HCT116 (cell line): Measurements from ENCODE around the gene FAM32A. TPM values are rescaled to one million over a fixed set of nuclear protein-coding genes. Genes with fewer than 3 reads are reported as not detected.

ENCODE experiments used
- ATAC-seq: fragments of 200-7000 bp; cut with Tn5 transposase; 2 replicates; pipeline ENCODE4 v1.9.1; 2020; ENCODE audit warnings: mild to moderate bottlenecking, moderate library complexity
- BruUV-seq: library from RNA; stranded (reverse); fragments of 400-500 nt; replicated peaks from 2 replicates; lab custom pipeline; 2021; lab: Mats Ljungman, UMichigan
- CTCF ChIA-PET: fragments of 300-600 bp; sonication (Branson Sonifier 250); formaldehyde crosslinking; loops from one replicate; lab custom pipeline; 2021; ENCODE audit warnings: antibody characterized with exemption; lab: Charles Lee
- POLR2A ChIA-PET: fragments of 300-600, 350-600 bp; sonication (Branson Sonifier 250); formaldehyde crosslinking; loops from one replicate; lab custom pipeline; 2021; ENCODE audit warnings: antibody characterized with exemption; lab: Charles Lee
- RAD21 ChIA-PET, 2 experiments: fragments of 300-600 bp; sonication (Branson Sonifier 250); formaldehyde crosslinking; loops; one replicate each; lab custom pipeline; 2023; ENCODE audit warnings: low total read pairs in 2 of 2; ENCODE audit not compliant: uncharacterized antibody in 2 of 2, unreplicated experiment in 2 of 2, low non-redundant PET in 1 of 2; lab: Charles Lee
- DNase-seq: peaks from one replicate; pipeline ENCODE4 v3.0.0-alpha.2; 2010; ENCODE audit warnings: low read depth, low spot score
- H2AFZ ChIP-seq: fragments of 200-600 bp; shearing (Covaris generic), sonication (generic); 2 replicates; pipeline ENCODE4 v1.6.1; 2017; ENCODE audit warnings: low read depth, mixed run types, mixed read lengths, antibody characterized with exemption, low read length; ENCODE audit not compliant: poor library complexity, severe bottlenecking
- H3K27ac ChIP-seq: 2 replicates; pipeline ENCODE4 v1.5.1; 2012; ENCODE audit warnings: low read depth, low read length
- H3K27me3 ChIP-seq: fragments of 200-600 bp; sonication (generic); 2 replicates; pipeline ENCODE4 v1.6.1; 2016; ENCODE audit warnings: mixed run types, low read length, mixed read lengths; ENCODE audit not compliant: insufficient read depth
- H3K36me3 ChIP-seq, 2 experiments: fragments of 200-500 bp in 1 of 2; fragments of 200-600 bp in 1 of 2; sonication (Bioruptor generic) in 1 of 2; sonication (generic) in 1 of 2; 2 replicates each; pipeline versions ENCODE4 v1.5.1 to v1.6.1; 2014 to 2016; ENCODE audit warnings: low read length in 2 of 2, inconsistent platforms in 1 of 2, mixed read lengths in 1 of 2, mixed run types in 1 of 2; ENCODE audit not compliant: insufficient read depth in 2 of 2, control insufficient read depth in 1 of 2
- H3K4me1 ChIP-seq, 2 experiments: fragments of 200-600 bp in 1 of 2; sonication (generic) in 1 of 2; 2 replicates each; pipeline versions ENCODE4 v1.5.1 to v1.6.1; 2012 to 2017; ENCODE audit warnings: low read length in 2 of 2, inconsistent platforms in 1 of 2, mild to moderate bottlenecking in 1 of 2, mixed read lengths in 1 of 2, mixed run types in 1 of 2, moderate library complexity in 1 of 2; ENCODE audit not compliant: insufficient read depth in 2 of 2, control insufficient read depth in 1 of 2
- H3K4me2 ChIP-seq: fragments of 200-600 bp; sonication (generic); 2 replicates; pipeline ENCODE4 v1.6.1; 2017; ENCODE audit warnings: mixed run types, low read length, mixed read lengths
- H3K4me3 ChIP-seq, 2 experiments: fragments of 200-600 bp in 1 of 2; sonication (generic) in 1 of 2; replicated peaks in 1 of 2; 2 replicates each; pipeline ENCODE4 v1.5.1; 2011 to 2016; ENCODE audit warnings: low read length in 2 of 2, control low read depth in 1 of 2, low read depth in 1 of 2, mild to moderate bottlenecking in 1 of 2, mixed read lengths in 1 of 2, mixed run types in 1 of 2
- H3K79me2 ChIP-seq: fragments of 200-600 bp; sonication (generic); 2 replicates; pipeline ENCODE4 v1.6.1; 2017; ENCODE audit warnings: mild to moderate bottlenecking, mixed run types, low read length, moderate library complexity, mixed read lengths; ENCODE audit not compliant: insufficient read depth
- H3K9ac ChIP-seq: fragments of 200-600 bp; sonication (generic); 2 replicates; pipeline ENCODE4 v1.6.1; 2016; ENCODE audit warnings: low read length, mixed read lengths
- H3K9me2 ChIP-seq: fragments of 200-600 bp; sonication (generic), shearing (Covaris generic); 2 replicates; pipeline ENCODE4 v1.6.1; 2017; ENCODE audit warnings: mixed run types, mild to moderate bottlenecking, moderate library complexity; ENCODE audit not compliant: insufficient read depth
- H3K9me3 ChIP-seq, 2 experiments: fragments of 200-500 bp in 1 of 2; fragments of 200-600 bp in 1 of 2; sonication (Bioruptor generic) in 1 of 2; sonication (generic) in 1 of 2; 2 replicates each; pipeline ENCODE4 v1.6.1; 2014 to 2017; ENCODE audit warnings: low read length in 2 of 2, mixed read lengths in 2 of 2, inconsistent platforms in 1 of 2, low read depth in 1 of 2, mild to moderate bottlenecking in 1 of 2, mixed run types in 1 of 2, moderate library complexity in 1 of 2; ENCODE audit not compliant: control insufficient read depth in 1 of 2, insufficient read depth in 1 of 2
- H4K20me1 ChIP-seq: fragments of 200-600 bp; sonication (generic), shearing (Covaris generic); 2 replicates; pipeline ENCODE4 v1.6.1; 2017; ENCODE audit warnings: mixed run types, mild to moderate bottlenecking, moderate library complexity; ENCODE audit not compliant: insufficient read depth
- ATF3 ChIP-seq: IDR thresholded peaks from 2 replicates; pipeline ENCODE4 v1.6.1; 2012
- CBX3 ChIP-seq: IDR thresholded peaks from 2 replicates; pipeline ENCODE4 v1.6.1; 2012; ENCODE audit warnings: low read depth
- CEBPB ChIP-seq: IDR thresholded peaks from 2 replicates; pipeline ENCODE4 v1.6.1; 2012; ENCODE audit warnings: low read depth
- EGR1 ChIP-seq: IDR thresholded peaks from 2 replicates; pipeline ENCODE4 v1.6.1; 2012; ENCODE audit warnings: low read depth
- ELF1 ChIP-seq: IDR thresholded peaks from 2 replicates; pipeline ENCODE4 v1.6.1; 2012; ENCODE audit warnings: low read depth, borderline replicate concordance
- EZH2 ChIP-seq: fragments of 200-600 bp; sonication (generic); IDR thresholded peaks from 2 replicates; pipeline ENCODE4 v1.6.1; 2017; ENCODE audit warnings: antibody characterized with exemption, mixed run types
- EZH2phosphoT487 ChIP-seq: fragments of 200-600 bp; IDR thresholded peaks from 2 replicates; pipeline ENCODE4 v1.6.1; 2018; ENCODE audit warnings: antibody characterized with exemption, borderline replicate concordance
- FOSL1 ChIP-seq: IDR thresholded peaks from 2 replicates; pipeline ENCODE4 v1.6.1; 2012; ENCODE audit warnings: low read depth
- POLR2A ChIP-seq: IDR thresholded peaks from 2 replicates; pipeline ENCODE4 v1.7.0; 2011; ENCODE audit warnings: borderline replicate concordance; ENCODE audit not compliant: insufficient read depth, insufficient read length; ENCODE audit errors: extremely low read depth
- POLR2AphosphoS5 ChIP-seq: IDR thresholded peaks from 2 replicates; pipeline ENCODE4 v1.6.1; 2011; ENCODE audit warnings: mild to moderate bottlenecking, low read depth, low read length, moderate library complexity
- RAD21 ChIP-seq: IDR thresholded peaks from 2 replicates; pipeline ENCODE4 v1.6.1; 2012; ENCODE audit warnings: low read depth, mild to moderate bottlenecking
- SIN3A ChIP-seq: IDR thresholded peaks from 2 replicates; pipeline ENCODE4 v1.6.1; 2012; ENCODE audit warnings: low read depth
- SP1 ChIP-seq: IDR thresholded peaks from 2 replicates; pipeline ENCODE4 v1.6.1; 2012; ENCODE audit warnings: low read depth
- SRF ChIP-seq: IDR thresholded peaks from 2 replicates; pipeline ENCODE4 v1.6.1; 2012; ENCODE audit warnings: low read depth
- TCF7L2 ChIP-seq: IDR thresholded peaks from 2 replicates; pipeline ENCODE4 v1.7.0; 2011; ENCODE audit warnings: borderline replicate concordance, inconsistent platforms; ENCODE audit not compliant: insufficient read depth, insufficient read length; ENCODE audit errors: extremely low read depth
- ZFX ChIP-seq: fragments of 450-650 bp; IDR thresholded peaks from 2 replicates; pipeline ENCODE4 v1.6.1; 2017
- ZNF274 ChIP-seq: fragments of 200-500 bp; sonication (Bioruptor generic); IDR thresholded peaks from 2 replicates; pipeline ENCODE4 v1.6.1; 2014; ENCODE audit warnings: mild to moderate bottlenecking, low read depth, low read length, inconsistent platforms
- intact Hi-C: fragments of 100-400 bp; cut with micrococcal nuclease; formaldehyde crosslinking; loops from 2 replicates; pipeline ENCODE4 v1.10.0; 2022
- total RNA-seq: library from RNA; stranded (reverse); gene quantifications from one replicate; pipeline ENCODE4 v1.2.1, GENCODE V29; 2021; ENCODE audit not compliant: unreplicated experiment
- TF ChIP-seq, protein P1 (sequence below): IDR thresholded peaks from 2 replicates; pipeline ENCODE4 v1.6.1; 2012; ENCODE audit warnings: low read depth
- TF ChIP-seq, protein P2 (sequence below): IDR thresholded peaks from 2 replicates; pipeline ENCODE4 v1.6.1; 2011; ENCODE audit warnings: mild to moderate bottlenecking, low read length, moderate library complexity; ENCODE audit not compliant: insufficient replicate concordance; ENCODE audit errors: extremely low read depth
- TF ChIP-seq, protein P3 (sequence below), 3 experiments: fragments of 200-600 bp in 1 of 3; sonication (generic) in 1 of 3; IDR thresholded peaks in 2 of 3; conservative IDR thresholded peaks in 1 of 3; 2 replicates each; pipeline ENCODE4 v1.5.1; 2012 to 2017; ENCODE audit warnings: low read depth in 2 of 3, low read length in 2 of 3, antibody characterized with exemption in 1 of 3, borderline replicate concordance in 1 of 3, control low read depth in 1 of 3, mild to moderate bottlenecking in 1 of 3, mixed read lengths in 1 of 3, mixed run types in 1 of 3, moderate library complexity in 1 of 3; ENCODE audit not compliant: insufficient read depth in 1 of 3

FAM32A gene
- total RNA-seq, 1 experiment from 2014 or later = 61.3 TPM

DNA sequence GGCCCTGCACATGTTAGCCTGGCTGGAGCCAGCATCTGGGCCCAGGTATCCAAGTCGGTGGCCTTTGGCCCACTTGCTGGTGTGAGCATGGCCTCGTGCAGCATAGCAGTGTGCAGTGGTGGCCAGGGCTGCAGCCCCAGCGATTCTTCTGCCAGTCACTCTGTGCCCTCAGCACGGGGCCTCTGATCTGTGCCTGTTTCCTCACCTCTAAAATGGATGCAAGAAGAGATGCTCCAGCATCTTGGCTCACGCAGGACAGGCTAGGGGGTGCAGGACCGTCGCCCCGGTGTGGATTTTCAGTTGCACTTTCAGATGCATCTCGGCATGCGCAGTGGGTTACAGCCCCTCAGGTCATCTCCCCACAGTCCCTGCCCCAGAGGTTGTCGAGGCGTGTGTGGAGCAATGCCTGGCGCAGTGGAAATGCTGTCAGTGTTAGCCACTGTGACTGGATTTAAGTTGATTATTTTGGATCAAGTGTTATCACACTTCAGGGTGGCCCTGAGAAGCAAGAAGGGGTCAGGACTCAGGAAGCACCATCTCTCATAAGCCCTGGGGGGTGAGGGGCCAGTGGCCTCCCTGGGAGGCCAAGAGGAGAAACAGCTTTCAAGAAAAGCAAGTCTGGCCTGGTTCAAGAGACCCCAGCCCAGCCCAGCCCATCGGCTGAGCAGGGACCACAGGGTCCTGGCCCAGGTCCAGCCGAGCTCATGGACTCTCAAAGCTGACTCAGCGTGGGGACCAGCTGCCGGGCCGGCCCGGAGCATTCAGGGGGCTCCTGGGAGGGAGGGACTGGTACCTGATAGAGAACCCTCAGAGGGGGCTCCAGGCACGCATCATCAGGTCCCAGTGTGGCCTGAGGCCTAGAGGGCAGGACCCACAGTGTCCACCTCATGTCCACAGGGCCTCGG, 40.3 kb downstream of the FAM32A start:
- RAD21 ChIA-PET = no interaction called here
- CTCF ChIA-PET = no interaction called here
- ATAC-seq (no peak), DNase-seq (no peak)
- Histone ChIP-seq H3K9me2 (no peaks in the 10 kb centered on the region), H2AFZ (no peak overlapping the region), H3K4me3 (no peak overlapping the region), H4K20me1 (no peaks in the 10 kb centered on the region), H3K9ac (no peak overlapping the region), H3K4me1 (no peaks in the 10 kb centered on the region), H3K36me3 (peaks cover 0 to 19% of the 10 kb centered on the region in 2 experiments; a peak in 2 of 4 replicates), H3K79me2 (no peaks in the 10 kb centered on the region), H3K4me2 (no peak overlapping the region), H3K27ac (no peak overlapping the region), H3K27me3 (no peaks in the 10 kb centered on the region), H3K9me3 (peaks cover 13 to 17% of the 10 kb centered on the region in 2 experiments; a peak in 3 of 4 replicates)
- intact Hi-C loops = no loop called here
- POLR2A ChIA-PET = no interaction called here
- TF ChIP-seq ZFX (no peak), RAD21 (no peak), EGR1 (no peak), ZNF274 (no peak), SRF (no peak), EZH2 (no peak), ATF3 (no peak), CEBPB (no peak), TCF7L2 (no peak), POLR2A (no peak), FOSL1 (no peak), SIN3A (no peak), POLR2AphosphoS5 (no peak), ELF1 (no peak), EZH2phosphoT487 (no peak), CBX3 (no peak), SP1 (no peak)
- TF ChIP-seq, protein P1, sequence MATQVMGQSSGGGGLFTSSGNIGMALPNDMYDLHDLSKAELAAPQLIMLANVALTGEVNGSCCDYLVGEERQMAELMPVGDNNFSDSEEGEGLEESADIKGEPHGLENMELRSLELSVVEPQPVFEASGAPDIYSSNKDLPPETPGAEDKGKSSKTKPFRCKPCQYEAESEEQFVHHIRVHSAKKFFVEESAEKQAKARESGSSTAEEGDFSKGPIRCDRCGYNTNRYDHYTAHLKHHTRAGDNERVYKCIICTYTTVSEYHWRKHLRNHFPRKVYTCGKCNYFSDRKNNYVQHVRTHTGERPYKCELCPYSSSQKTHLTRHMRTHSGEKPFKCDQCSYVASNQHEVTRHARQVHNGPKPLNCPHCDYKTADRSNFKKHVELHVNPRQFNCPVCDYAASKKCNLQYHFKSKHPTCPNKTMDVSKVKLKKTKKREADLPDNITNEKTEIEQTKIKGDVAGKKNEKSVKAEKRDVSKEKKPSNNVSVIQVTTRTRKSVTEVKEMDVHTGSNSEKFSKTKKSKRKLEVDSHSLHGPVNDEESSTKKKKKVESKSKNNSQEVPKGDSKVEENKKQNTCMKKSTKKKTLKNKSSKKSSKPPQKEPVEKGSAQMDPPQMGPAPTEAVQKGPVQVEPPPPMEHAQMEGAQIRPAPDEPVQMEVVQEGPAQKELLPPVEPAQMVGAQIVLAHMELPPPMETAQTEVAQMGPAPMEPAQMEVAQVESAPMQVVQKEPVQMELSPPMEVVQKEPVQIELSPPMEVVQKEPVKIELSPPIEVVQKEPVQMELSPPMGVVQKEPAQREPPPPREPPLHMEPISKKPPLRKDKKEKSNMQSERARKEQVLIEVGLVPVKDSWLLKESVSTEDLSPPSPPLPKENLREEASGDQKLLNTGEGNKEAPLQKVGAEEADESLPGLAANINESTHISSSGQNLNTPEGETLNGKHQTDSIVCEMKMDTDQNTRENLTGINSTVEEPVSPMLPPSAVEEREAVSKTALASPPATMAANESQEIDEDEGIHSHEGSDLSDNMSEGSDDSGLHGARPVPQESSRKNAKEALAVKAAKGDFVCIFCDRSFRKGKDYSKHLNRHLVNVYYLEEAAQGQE = no peak
- TF ChIP-seq, protein P2, sequence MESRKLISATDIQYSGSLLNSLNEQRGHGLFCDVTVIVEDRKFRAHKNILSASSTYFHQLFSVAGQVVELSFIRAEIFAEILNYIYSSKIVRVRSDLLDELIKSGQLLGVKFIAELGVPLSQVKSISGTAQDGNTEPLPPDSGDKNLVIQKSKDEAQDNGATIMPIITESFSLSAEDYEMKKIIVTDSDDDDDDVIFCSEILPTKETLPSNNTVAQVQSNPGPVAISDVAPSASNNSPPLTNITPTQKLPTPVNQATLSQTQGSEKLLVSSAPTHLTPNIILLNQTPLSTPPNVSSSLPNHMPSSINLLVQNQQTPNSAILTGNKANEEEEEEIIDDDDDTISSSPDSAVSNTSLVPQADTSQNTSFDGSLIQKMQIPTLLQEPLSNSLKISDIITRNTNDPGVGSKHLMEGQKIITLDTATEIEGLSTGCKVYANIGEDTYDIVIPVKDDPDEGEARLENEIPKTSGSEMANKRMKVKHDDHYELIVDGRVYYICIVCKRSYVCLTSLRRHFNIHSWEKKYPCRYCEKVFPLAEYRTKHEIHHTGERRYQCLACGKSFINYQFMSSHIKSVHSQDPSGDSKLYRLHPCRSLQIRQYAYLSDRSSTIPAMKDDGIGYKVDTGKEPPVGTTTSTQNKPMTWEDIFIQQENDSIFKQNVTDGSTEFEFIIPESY = no peak
- TF ChIP-seq, protein P3, sequence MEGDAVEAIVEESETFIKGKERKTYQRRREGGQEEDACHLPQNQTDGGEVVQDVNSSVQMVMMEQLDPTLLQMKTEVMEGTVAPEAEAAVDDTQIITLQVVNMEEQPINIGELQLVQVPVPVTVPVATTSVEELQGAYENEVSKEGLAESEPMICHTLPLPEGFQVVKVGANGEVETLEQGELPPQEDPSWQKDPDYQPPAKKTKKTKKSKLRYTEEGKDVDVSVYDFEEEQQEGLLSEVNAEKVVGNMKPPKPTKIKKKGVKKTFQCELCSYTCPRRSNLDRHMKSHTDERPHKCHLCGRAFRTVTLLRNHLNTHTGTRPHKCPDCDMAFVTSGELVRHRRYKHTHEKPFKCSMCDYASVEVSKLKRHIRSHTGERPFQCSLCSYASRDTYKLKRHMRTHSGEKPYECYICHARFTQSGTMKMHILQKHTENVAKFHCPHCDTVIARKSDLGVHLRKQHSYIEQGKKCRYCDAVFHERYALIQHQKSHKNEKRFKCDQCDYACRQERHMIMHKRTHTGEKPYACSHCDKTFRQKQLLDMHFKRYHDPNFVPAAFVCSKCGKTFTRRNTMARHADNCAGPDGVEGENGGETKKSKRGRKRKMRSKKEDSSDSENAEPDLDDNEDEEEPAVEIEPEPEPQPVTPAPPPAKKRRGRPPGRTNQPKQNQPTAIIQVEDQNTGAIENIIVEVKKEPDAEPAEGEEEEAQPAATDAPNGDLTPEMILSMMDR (IDR thresholded peaks at IDR 0.05 in 2 of 3, conservative IDR thresholded peaks at IDR 0.05 in 1 of 3; ENCODE audit: borderline replicate concordance in 1 of 3, insufficient read depth in 1 of 3, low read depth in 2 of 3, low read length in 2 of 3) = no peak
- BruUV-seq = no TSS peak
